CD4-positive, alpha-beta memory T cell (primary cell): ENCODE measurements around the gene MUCL3. TPM values are rescaled to one million over a fixed set of nuclear protein-coding genes. Genes with fewer than 3 reads are reported as not detected.
"Not testable (repeated sequence)": the region's sequence is repeated elsewhere in the genome, so short reads cannot be mapped to it uniquely, and the experiment has no call there.

ENCODE experiments used
- CTCF ChIA-PET: fragments of 350-600 bp; sonication (Branson Sonifier 250); formaldehyde crosslinking; loops from one replicate; lab custom pipeline; 2021; ENCODE audit warnings: inconsistent platforms; ENCODE audit not compliant: partially characterized antibody; lab: Charles Lee
- POLR2A ChIA-PET: fragments of 350-600 bp; sonication (Branson Sonifier 250); formaldehyde crosslinking; loops from one replicate; lab custom pipeline; 2021; ENCODE audit not compliant: partially characterized antibody; lab: Charles Lee
- DNase-seq, 5 donors: peaks; one replicate each; pipeline versions ENCODE4 v3.0.0 to v3.0.0-alpha.2; 2020 to 2022; ENCODE audit warnings: mixed read lengths in 1 of 5
- H3K27ac ChIP-seq: one replicate; pipeline ENCODE4 v1.7.0; 2013; ENCODE audit warnings: low read depth, low read length
- H3K27me3 ChIP-seq: 2 replicates; pipeline ENCODE4 v1.7.0; 2013; ENCODE audit warnings: mild to moderate bottlenecking, low read length, moderate library complexity; ENCODE audit not compliant: insufficient read depth
- H3K36me3 ChIP-seq: 2 replicates; pipeline ENCODE4 v1.7.0; 2013; ENCODE audit warnings: mild to moderate bottlenecking, low read length, moderate library complexity; ENCODE audit not compliant: insufficient read depth
- H3K4me1 ChIP-seq: 2 replicates; pipeline ENCODE4 v1.7.0; 2013; ENCODE audit warnings: mild to moderate bottlenecking, low read length, moderate library complexity; ENCODE audit not compliant: insufficient read depth
- H3K4me3 ChIP-seq, 2 donors: one replicate each; pipeline ENCODE4 v1.7.0; 2013; ENCODE audit warnings: low read length in 2 of 2, mild to moderate bottlenecking in 1 of 2
- H3K9me3 ChIP-seq, 2 donors: one replicate each; pipeline ENCODE4 v1.7.0; 2013; ENCODE audit warnings: low read length in 2 of 2, control low read depth in 1 of 2; ENCODE audit not compliant: control insufficient read depth in 1 of 2
- H3K27ac Mint-ChIP-seq, 7 donors: one replicate each; pipeline ENCODE4 v1.8.0; 2020 to 2021; ENCODE audit warnings: mixed read lengths in 7 of 7, mild to moderate bottlenecking in 6 of 7, inconsistent platforms in 3 of 7, moderate library complexity in 3 of 7
- H3K27me3 Mint-ChIP-seq, 2 donors: one replicate each; pipeline ENCODE4 v1.8.0; 2020 to 2021; ENCODE audit warnings: mixed read lengths in 2 of 2
- H3K36me3 Mint-ChIP-seq, 2 donors: one replicate each; pipeline ENCODE4 v1.8.0; 2020 to 2021; ENCODE audit warnings: mixed read lengths in 2 of 2, inconsistent platforms in 1 of 2, mild to moderate bottlenecking in 1 of 2
- H3K4me1 Mint-ChIP-seq, 4 donors: one replicate each; pipeline ENCODE4 v1.8.0; 2020 to 2021; ENCODE audit warnings: mixed read lengths in 4 of 4, mild to moderate bottlenecking in 1 of 4
- H3K4me3 Mint-ChIP-seq, 8 donors: one replicate each; pipeline ENCODE4 v1.8.0; 2020 to 2021; ENCODE audit warnings: mixed read lengths in 8 of 8, mild to moderate bottlenecking in 7 of 8, moderate library complexity in 6 of 8, inconsistent platforms in 3 of 8
- H3K9me3 Mint-ChIP-seq, 8 donors: one replicate each; pipeline ENCODE4 v1.8.0; 2020 to 2021; ENCODE audit warnings: mixed read lengths in 8 of 8, mild to moderate bottlenecking in 5 of 8, inconsistent platforms in 3 of 8, moderate library complexity in 1 of 8
- intact Hi-C: fragments of 100-400 bp; cut with micrococcal nuclease; formaldehyde crosslinking; loops from one replicate; pipeline ENCODE4 v1.15.1; 2023
- polyA plus RNA-seq, 2 donors: library from polyadenylated mRNA; unstranded; fragments of 300-500 nt; fragmentation: Illumina TruSeq; gene quantifications; one replicate each; pipeline ENCODE4 v1.2.3, GENCODE V29; 2021
- total RNA-seq, 2 experiments: library from RNA; stranded (reverse); gene quantifications; one replicate each; pipeline ENCODE4 v1.2.3, GENCODE V29; 2021

Gene MUCL3
- total and polyA plus RNA-seq, 4 experiments from 2014 or later: not detected

DNA sequence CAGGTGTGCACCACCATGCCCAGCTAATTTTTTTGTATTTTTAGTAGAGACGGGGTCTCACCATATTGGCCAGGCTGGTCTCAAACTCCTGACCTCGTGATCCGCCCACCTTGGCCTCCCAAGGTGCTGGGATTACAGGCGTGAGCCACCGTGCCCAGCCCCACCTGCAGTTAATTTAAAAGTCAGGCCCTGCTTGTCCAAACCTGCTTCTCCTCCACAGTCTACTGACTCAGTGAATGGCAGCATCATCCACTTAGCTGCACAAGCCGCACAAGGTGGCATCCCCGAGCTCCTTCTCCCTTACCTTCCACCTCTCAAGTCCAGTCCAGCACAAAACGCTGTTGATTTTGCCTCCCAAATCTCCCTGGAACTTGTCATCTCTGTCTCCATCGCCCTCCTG, 38.6 kb upstream of the MUCL3 start:
- POLR2A ChIA-PET, DNase-seq, H3K27me3 ChIP-seq, H3K4me1 ChIP-seq, H3K4me3 ChIP-seq, H3K4me3 Mint-ChIP-seq, H3K9me3 Mint-ChIP-seq, H3K36me3 ChIP-seq, H3K4me1 Mint-ChIP-seq, H3K9me3 ChIP-seq, H3K36me3 Mint-ChIP-seq, H3K27me3 Mint-ChIP-seq, H3K27ac ChIP-seq: not testable (repeated sequence)
- CTCF ChIA-PET: interaction anchor here (0.9 kb wide), 1 partner anchor 9 kb away, joined by 3 read pairs; no protein-coding TSS in a partner anchor
- intact Hi-C loops: loop anchor here (10.0 kb wide), 1 partner anchor 347 kb away; the partner anchor contains the start of genes GNL1 and PRR3
- peak overlapping the region in 1 of 7 donors; percentile 12 for H3K27ac Mint-ChIP-seq

DNA sequence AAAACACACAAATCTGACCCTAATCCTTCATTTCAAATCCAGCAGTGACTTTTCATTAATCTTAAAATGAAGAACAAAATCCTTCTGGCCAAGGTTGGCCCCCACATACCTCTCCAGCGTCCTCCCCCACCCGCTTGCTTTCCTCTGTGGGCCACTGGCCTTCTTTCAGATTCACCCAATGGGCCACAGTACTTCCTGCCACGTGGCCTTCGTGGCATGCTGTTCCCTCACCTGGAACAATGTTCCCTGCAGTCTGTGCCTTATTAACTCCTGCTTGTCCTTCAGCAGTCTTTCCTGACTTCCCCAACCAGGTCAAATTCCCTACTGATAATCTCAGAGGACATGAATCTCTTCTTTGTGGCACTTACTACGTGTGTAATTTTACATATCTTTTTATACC, 38.1 kb upstream of the MUCL3 start:
- Histone ChIP-seq H3K9me3 (no peaks in the 10 kb centered on the region), H3K4me1 (peaks cover 5% of the 10 kb centered on the region), H3K27me3 (no peaks in the 10 kb centered on the region), H3K4me3 (no peak overlapping the region), H3K27ac (no peak overlapping the region), H3K36me3 (no peaks in the 10 kb centered on the region)
- ChIA-PET CTCF (no interaction called here), POLR2A (no interaction called here)
- H3K27ac Mint-ChIP-seq: peak overlapping the region in 1 of 7 donors; percentile 12
- H3K4me3 Mint-ChIP-seq: no peak overlapping the region
- no peaks in the 10 kb centered on the region for H3K9me3 Mint-ChIP-seq
- peaks cover 2 to 8% (median 3%) of the 10 kb centered on the region in 4 donors for H3K4me1 Mint-ChIP-seq
- H3K27me3 Mint-ChIP-seq: no peaks in the 10 kb centered on the region
- no peak for DNase-seq
- H3K36me3 Mint-ChIP-seq: peaks cover 0 to 4% of the 10 kb centered on the region in 2 donors
- intact Hi-C loops: loop anchor here (10.0 kb wide), 1 partner anchor 348 kb away; the partner anchor contains the start of genes GNL1 and PRR3

DNA sequence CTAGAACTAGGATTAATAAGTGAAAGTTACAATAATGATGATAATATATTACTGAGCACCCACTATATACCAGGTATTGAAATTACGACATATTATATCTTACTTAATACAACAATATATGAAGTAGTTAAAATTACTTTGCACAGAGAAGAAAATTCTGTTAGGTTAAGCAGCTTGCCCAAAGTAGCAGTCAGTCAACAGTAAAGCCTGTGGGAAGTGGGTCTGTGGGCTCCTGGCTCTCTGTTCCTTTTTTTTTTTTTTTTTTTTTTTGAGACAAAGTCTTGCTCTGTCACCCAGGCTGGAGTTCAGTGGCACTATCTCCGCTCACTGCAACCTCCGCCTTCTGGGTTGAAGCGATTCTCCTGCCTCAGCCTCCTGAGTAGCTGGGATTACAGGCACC, 37.5 kb upstream of the MUCL3 start:
- H3K36me3 ChIP-seq: no peaks in the 10 kb centered on the region
- Mint-ChIP-seq H3K4me1 (peaks cover 7 to 13% (median 8%) of the 10 kb centered on the region in 4 donors), H3K4me3 (no peak overlapping the region), H3K9me3 (no peaks in the 10 kb centered on the region), H3K36me3 (peaks cover 0 to 8% of the 10 kb centered on the region in 2 donors), H3K27me3 (no peaks in the 10 kb centered on the region), H3K27ac (no peak overlapping the region)
- DNase-seq: no peak
- H3K27me3 ChIP-seq: no peaks in the 10 kb centered on the region
- no peak overlapping the region for H3K27ac ChIP-seq
- no peaks in the 10 kb centered on the region for H3K9me3 ChIP-seq
- H3K4me3 ChIP-seq: no peak overlapping the region
- CTCF ChIA-PET: no interaction called here
- intact Hi-C loops: loop anchor here (10.0 kb wide), 1 partner anchor 348 kb away; the partner anchor contains the start of genes GNL1 and PRR3
- POLR2A ChIA-PET: no interaction called here
- H3K4me1 ChIP-seq: peaks cover 5% of the 10 kb centered on the region

DNA sequence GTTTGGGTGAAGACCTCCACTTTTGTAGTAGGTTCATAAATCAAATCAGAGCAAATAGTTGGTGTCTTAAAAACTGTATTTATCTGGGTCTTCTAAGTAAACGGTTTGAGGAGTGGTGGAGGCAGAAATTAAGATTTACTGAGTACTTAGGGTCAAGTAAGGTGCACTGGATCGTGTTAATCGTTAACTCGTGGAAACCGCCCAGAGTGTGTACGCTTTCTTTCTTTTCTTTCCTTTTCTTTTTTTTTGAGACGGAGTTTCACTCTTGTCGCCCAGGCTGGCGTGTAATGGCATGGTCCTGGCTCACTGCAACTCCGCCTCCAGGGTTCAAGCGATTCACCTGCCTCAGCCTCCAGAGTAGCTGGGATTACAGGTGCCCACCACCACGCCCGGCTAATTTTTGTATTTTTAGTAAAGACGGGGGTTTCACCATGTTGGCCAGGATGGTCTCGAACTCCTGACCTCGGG, 33.4 kb upstream of the MUCL3 start:
- ChIA-PET POLR2A (interaction anchor here (0.9 to 2.2 kb wide), 8 partner anchors 8 to 292 kb away, joined by 3 to 17 read pairs (median 4); partner anchors contain the start of gene IER3), CTCF (interaction anchor here (1.0 to 1.2 kb wide), 2 partner anchors 10 to 80 kb away, joined by 3 to 6 read pairs; no protein-coding TSS in a partner anchor)
- H3K27ac Mint-ChIP-seq: peak overlapping the region in 4 of 7 donors; percentile 58 to 96 (median 78)
- H3K36me3 Mint-ChIP-seq: peaks cover 15 to 21% of the 10 kb centered on the region in 2 donors
- H3K27me3 ChIP-seq, H3K36me3 ChIP-seq, DNase-seq, H3K9me3 ChIP-seq, H3K9me3 Mint-ChIP-seq, H3K27me3 Mint-ChIP-seq: not testable (repeated sequence)
- peak overlapping the region; percentile 75 to 97 for H3K4me3 ChIP-seq
- peaks cover 20 to 27% (median 20%) of the 10 kb centered on the region in 4 donors for H3K4me1 Mint-ChIP-seq
- peak overlapping the region; percentile 96 to 100 (median 99) for H3K4me3 Mint-ChIP-seq
- H3K4me1 ChIP-seq: peaks cover 14% of the 10 kb centered on the region
- peak overlapping the region; percentile 50 for H3K27ac ChIP-seq
- intact Hi-C loops: loop anchor here (10.0 kb wide), 1 partner anchor 353 kb away; the partner anchor contains the start of genes GNL1 and PRR3

DNA sequence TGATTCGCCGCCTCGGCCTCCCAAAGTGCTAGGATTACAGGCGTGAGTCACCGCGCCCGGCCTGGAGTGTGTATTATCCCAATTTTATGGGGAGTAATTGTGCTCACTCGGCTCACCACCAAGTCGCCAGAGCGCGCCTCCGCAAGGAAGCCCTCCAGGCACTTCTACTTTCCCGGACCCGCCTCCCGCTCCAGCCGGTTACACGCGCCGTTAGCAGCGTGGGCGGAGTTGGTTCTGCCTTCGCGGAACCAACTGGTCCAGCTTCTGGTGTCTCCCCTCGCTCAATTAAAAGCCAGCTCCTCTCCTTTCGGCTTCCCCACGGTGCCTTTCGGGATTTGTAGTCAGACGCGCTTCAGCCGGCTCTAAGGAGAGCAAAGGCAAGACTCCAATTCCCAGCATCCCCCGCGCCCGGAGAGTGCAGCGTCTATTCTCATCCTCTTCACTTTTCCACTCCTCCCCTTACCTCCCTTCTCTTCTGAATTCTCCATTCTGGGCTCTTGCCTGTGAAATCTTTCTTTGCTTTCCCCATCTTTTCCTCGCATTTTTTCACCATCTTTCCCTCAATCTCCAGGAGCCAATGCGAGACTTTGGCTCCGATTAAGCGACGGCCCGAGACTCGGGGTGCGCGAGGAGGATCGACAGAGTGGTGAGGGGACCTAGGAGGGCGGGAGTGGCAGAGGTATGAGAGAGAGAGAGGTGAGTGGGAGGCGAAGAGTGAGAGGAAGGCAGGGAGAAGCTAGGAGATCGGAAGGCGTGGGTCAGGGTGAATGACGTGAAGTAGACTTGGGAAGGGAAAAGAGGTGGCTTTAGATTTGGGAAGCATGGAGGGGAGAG, 32.8 kb upstream of the MUCL3 start, which contains the start of gene GTF2H4:
Gene GTF2H4, plus strand, starts transcription at position 450 of the 834 bp plus-strand sequence.
- intact Hi-C loops: loop anchor here (10.0 kb wide), 1 partner anchor 353 kb away; the partner anchor contains the start of genes GNL1 and PRR3
- Mint-ChIP-seq H3K27ac (peak within 1 kb of the TSS; percentile 36 to 96 (median 90)), H3K36me3 (peaks cover 15 to 27% of the 10 kb centered on the region in 2 donors), H3K27me3 (no peaks in the 10 kb centered on the region), H3K4me1 (peaks cover 20 to 32% (median 23%) of the 10 kb centered on the region in 4 donors), H3K9me3 (no peaks in the 10 kb centered on the region), H3K4me3 (peak within 1 kb of the TSS; percentile 96 to 100 (median 99))
- H3K27me3 ChIP-seq: no peaks in the 10 kb centered on the region
- ChIA-PET POLR2A (interaction anchor here (0.9 to 2.2 kb wide), 8 partner anchors 8 to 293 kb away, joined by 3 to 17 read pairs (median 4); partner anchors contain the start of gene IER3), CTCF (interaction anchor here (1.0 to 1.8 kb wide), 2 partner anchors 10 to 13 kb away, joined by 4 to 6 read pairs; no protein-coding TSS in a partner anchor)
- H3K4me1 ChIP-seq: peaks cover 14% of the 10 kb centered on the region
- peak within 1 kb of the TSS; percentile 50 for H3K27ac ChIP-seq
- H3K4me3 ChIP-seq: peak within 1 kb of the TSS; percentile 75 to 97
- H3K9me3 ChIP-seq: no peaks in the 10 kb centered on the region
- no peaks in the 10 kb centered on the region for H3K36me3 ChIP-seq
- peak; percentile 90 to 97 (median 93) for DNase-seq

DNA sequence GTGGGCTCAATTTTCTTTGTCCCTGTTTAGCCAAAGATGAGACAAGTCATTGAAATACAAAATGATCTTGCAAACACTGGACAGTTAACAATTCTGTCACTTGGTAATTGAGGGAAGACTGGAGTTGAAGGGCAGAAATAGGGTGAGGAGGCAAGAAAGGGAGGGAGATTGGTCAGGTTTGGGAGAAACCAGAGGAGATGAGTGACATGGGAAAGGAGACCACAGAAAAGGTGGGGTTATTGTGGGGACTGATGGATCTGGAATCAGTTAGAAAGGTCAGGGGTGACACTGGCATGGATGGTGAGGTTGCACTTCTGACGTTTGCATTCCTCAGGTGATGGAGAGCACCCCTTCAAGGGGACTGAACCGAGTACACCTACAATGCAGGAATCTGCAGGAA, 32.1 kb upstream of the MUCL3 start:
- intact Hi-C loops: loop anchor here (10.0 kb wide), 1 partner anchor 354 kb away; the partner anchor contains the start of genes GNL1 and PRR3
- H3K4me1 ChIP-seq: peaks cover 22% of the 10 kb centered on the region
- peak overlapping the region; percentile 50 for H3K27ac ChIP-seq
- POLR2A ChIA-PET: interaction anchor here (1.2 to 2.2 kb wide), 3 partner anchors 47 to 164 kb away, joined by 3 to 17 read pairs (median 4); partner anchors contain the start of gene IER3
- no peaks in the 10 kb centered on the region for H3K36me3 ChIP-seq
- CTCF ChIA-PET: interaction anchor here (1.8 kb wide), 1 partner anchor 12 kb away, joined by 4 read pairs; no protein-coding TSS in a partner anchor
- no peaks in the 10 kb centered on the region for H3K9me3 Mint-ChIP-seq
- H3K27me3 ChIP-seq: no peaks in the 10 kb centered on the region
- peak overlapping the region; percentile 96 to 100 (median 99) for H3K4me3 Mint-ChIP-seq
- peaks cover 20 to 39% (median 29%) of the 10 kb centered on the region in 4 donors for H3K4me1 Mint-ChIP-seq
- peak overlapping the region; percentile 75 to 97 for H3K4me3 ChIP-seq
- H3K9me3 ChIP-seq: no peaks in the 10 kb centered on the region
- peak overlapping the region; percentile 36 to 96 (median 90) for H3K27ac Mint-ChIP-seq
- DNase-seq: no peak
- H3K36me3 Mint-ChIP-seq: peaks cover 15 to 27% of the 10 kb centered on the region in 2 donors
- no peaks in the 10 kb centered on the region for H3K27me3 Mint-ChIP-seq
